ENCODE measurements around the gene D2HGDH. TPM values are rescaled to one million over a fixed set of nuclear protein-coding genes. Genes with fewer than 3 reads are reported as not detected.

D2HGDH gene
- total and polyA plus RNA-seq, 10 of the 15 experiments (the other 5 are each of a cell fraction or from before 2014, with no cell fraction given): 0.52 to 32.1 (median 11.0) TPM

- SMC1A ChIA-PET (ENCODE audit: uncharacterized antibody, unreplicated experiment): interaction anchor here (0.5 kb wide), 1 partner anchor 19 kb away, joined by 3 read pairs; no protein-coding TSS in a partner anchor
- no peaks in the 10 kb centered on the region for H3K36me3 ChIP-seq (ENCODE audit: control insufficient read depth in 2 of 2, insufficient read depth in 2 of 2, low read length in 1 of 2)
- H3K4me2 ChIP-seq (ENCODE audit: control insufficient read depth, insufficient read depth): no peak overlapping the region
- CTCF ChIA-PET: no interaction called here
- intact Hi-C loops (cut with micrococcal nuclease; ENCODE audit: unreplicated experiment) (no loop called here), in situ Hi-C loops (cut with MboI) (no loop called here)
- H3K79me2 ChIP-seq (ENCODE audit: control insufficient read depth, insufficient read depth, low read length): no peaks in the 10 kb centered on the region
- no peaks in the 10 kb centered on the region for H4K20me1 ChIP-seq (ENCODE audit: control insufficient read depth, insufficient read depth)
- no TSS peak for BruUV-seq (replicated peaks)
- H2AFZ ChIP-seq (ENCODE audit: control insufficient read depth, low read depth, low read length): no peak overlapping the region
- DNase-seq (ENCODE audit: low read depth, low spot score) (no peak), FAIRE-seq (no peak), ATAC-seq (no peak)
- H3K9me3 ChIP-seq (replicated peaks; ENCODE audit: control insufficient read depth, insufficient read depth, low read length): no peaks in the 10 kb centered on the region
- no peaks in the 10 kb centered on the region for H3K27me3 ChIP-seq (replicated peaks in 1 of 2; ENCODE audit: control insufficient read depth in 2 of 2, insufficient read depth in 2 of 2, low read length in 1 of 2)
- no peak overlapping the region for H3K9ac ChIP-seq (ENCODE audit: control insufficient read depth, insufficient read depth, low read length)
- H3K4me1 ChIP-seq (ENCODE audit: control insufficient read depth, insufficient read depth, low read length): peaks cover 6% of the 10 kb centered on the region; the same call in 1 of the 2 replicates
- RAD21 ChIA-PET (ENCODE audit: unreplicated experiment): no interaction called here
- WGBS (ENCODE audit: insufficient coverage, insufficient replicate concordance, low lambda C conversion rate, missing lambda C conversion rate): 65% methylated on average over 21 of the region's 21 CpGs
- POLR2A ChIA-PET: no interaction called here
- no peak overlapping the region for H3K27ac ChIP-seq (ENCODE audit: control insufficient read depth, insufficient read depth)
- TF ChIP-seq NRF1 (conservative IDR thresholded peaks at IDR 0.05; ENCODE audit: low read depth, low read length) (no peak), BHLHE40 (IDR thresholded peaks at IDR 0.05; ENCODE audit: borderline replicate concordance in 1 of 2, low read depth in 2 of 2, low read length in 1 of 2) (no peak)
- H3K4me3 ChIP-seq: no peak overlapping the region
Observed at GRCh38 chr2:241798631-241799521, 64.4 kb downstream of the D2HGDH start.

- no peak overlapping the region for H3K27ac ChIP-seq (ENCODE audit: control insufficient read depth, insufficient read depth)
- no TSS peak for BruUV-seq (replicated peaks)
- ATAC-seq (no peak), DNase-seq (ENCODE audit: low read depth, low spot score) (no peak), FAIRE-seq (no peak)
- no peak overlapping the region for H3K4me2 ChIP-seq (ENCODE audit: control insufficient read depth, insufficient read depth)
- ChIA-PET SMC1A (ENCODE audit: uncharacterized antibody, unreplicated experiment) (interaction anchor here (0.5 kb wide), 1 partner anchor 20 kb away, joined by 3 read pairs; no protein-coding TSS in a partner anchor), POLR2A (no interaction called here), RAD21 (ENCODE audit: unreplicated experiment) (no interaction called here), CTCF (no interaction called here)
- no peak overlapping the region for H3K4me3 ChIP-seq
- H3K36me3 ChIP-seq (ENCODE audit: control insufficient read depth in 2 of 2, insufficient read depth in 2 of 2, low read length in 1 of 2): no peaks in the 10 kb centered on the region
- 32% methylated on average over 10 of the region's 10 CpGs for WGBS (ENCODE audit: insufficient coverage, insufficient replicate concordance, low lambda C conversion rate, missing lambda C conversion rate)
- no peaks in the 10 kb centered on the region; a peak in 1 of 4 replicates for H3K27me3 ChIP-seq (replicated peaks in 1 of 2; ENCODE audit: control insufficient read depth in 2 of 2, insufficient read depth in 2 of 2, low read length in 1 of 2)
- H3K9ac ChIP-seq (ENCODE audit: control insufficient read depth, insufficient read depth, low read length): no peak overlapping the region
- H3K79me2 ChIP-seq (ENCODE audit: control insufficient read depth, insufficient read depth, low read length): no peaks in the 10 kb centered on the region
- intact Hi-C loops (cut with micrococcal nuclease; ENCODE audit: unreplicated experiment): loop anchor here (5.0 kb wide), 1 partner anchor 43 kb away; no protein-coding TSS in a partner anchor
- no peaks in the 10 kb centered on the region for H4K20me1 ChIP-seq (ENCODE audit: control insufficient read depth, insufficient read depth)
- TF ChIP-seq HDAC6 (IDR thresholded peaks at IDR 0.05; ENCODE audit: unreplicated experiment) (no peak), PRDM15 (CRISPR knock-in tag; IDR thresholded peaks at IDR 0.05) (no peak)
- H3K4me1 ChIP-seq (ENCODE audit: control insufficient read depth, insufficient read depth, low read length): peaks cover 11% of the 10 kb centered on the region
- in situ Hi-C loops (cut with MboI): no loop called here
- no peak overlapping the region for H2AFZ ChIP-seq (ENCODE audit: control insufficient read depth, low read depth, low read length)
- H3K9me3 ChIP-seq (replicated peaks; ENCODE audit: control insufficient read depth, insufficient read depth, low read length): no peaks in the 10 kb centered on the region
Observed at GRCh38 chr2:241799522-241800197, 65.2 kb downstream of the D2HGDH start.
